Left lung (tissue), 14 donors: ENCODE results near the gene MXRA5. TPM values are rescaled to one million over a fixed set of nuclear protein-coding genes. Genes with fewer than 3 reads are reported as not detected.
A peak's percentile ranks its signal among the peaks of the same experiment; 100 is the strongest.

Experiments
- ATAC-seq: fragments of 200-7000 bp; cut with Tn5 transposase; one replicate; pipeline ENCODE4 v1.9.1; 2020; ENCODE audit warnings: moderate library complexity
- DNase-seq, 4 donors: peaks; one replicate each; pipeline ENCODE4 v3.0.0-alpha.2; 2013 to 2020
- H3K27ac ChIP-seq, 2 donors: fragments of 200-600 bp; sonication (generic) in 1 of 2; one replicate each; pipeline versions ENCODE4 v1.5.0 to v1.8.0; 2020 to 2021
- H3K27me3 ChIP-seq, 2 donors: fragments of 200-600 bp; sonication (generic) in 1 of 2; one replicate each; pipeline versions ENCODE4 v1.5.0 to v1.8.0; 2020 to 2021
- H3K36me3 ChIP-seq, 2 donors: fragments of 200-600 bp; sonication (generic) in 1 of 2; one replicate each; pipeline versions ENCODE4 v1.5.0 to v1.8.0; 2020 to 2021
- H3K4me1 ChIP-seq, 2 donors: fragments of 200-600 bp; one replicate each; pipeline ENCODE4 v1.8.0; 2021
- H3K4me3 ChIP-seq, 2 donors: fragments of 200-600 bp; sonication (generic) in 1 of 2; one replicate each; pipeline versions ENCODE4 v1.5.0 to v1.8.0; 2020 to 2021; ENCODE audit warnings: mild to moderate bottlenecking in 1 of 2
- H3K9me3 ChIP-seq, 2 donors: fragments of 200-600 bp; sonication (generic) in 1 of 2; one replicate each; pipeline versions ENCODE4 v1.5.0 to v1.8.0; 2020 to 2021
- CTCF ChIP-seq, 2 donors: fragments of 200-600 bp; sonication (generic) in 1 of 2; IDR thresholded peaks; one replicate each; pipeline versions ENCODE4 v1.5.0 to v1.8.0; 2021; ENCODE audit warnings: antibody characterized with exemption in 2 of 2
- intact Hi-C, 2 donors: fragments of 100-400 bp; cut with DNase I; formaldehyde crosslinking; loops; one replicate each; pipeline versions ENCODE4 v1.11.2 to v1.14.2; 2022
- long read RNA-seq, 12 donors: library from polyadenylated mRNA in 2 of 12; unstranded in 2 of 12; transcript quantifications; one replicate each; pipeline ENCODE4 v2.0.0 and lab custom pipeline, GENCODE V29; 2019 to 2026
- polyA plus RNA-seq, 6 donors: library from polyadenylated mRNA; unstranded; fragments of 120-200 nt; gene quantifications; one replicate each; pipeline ENCODE4 v1.2.1, GENCODE V29; 2013; ENCODE audit not compliant: insufficient read length in 6 of 6
- total RNA-seq, 2 donors: library from RNA; stranded (reverse); fragmentation: NEBNext Ultra II Directional; extraction: Animal tissue kit (Norgen Biotek cat#: 25700); gene quantifications; one replicate each; pipeline ENCODE4 v1.2.1, GENCODE V29; 2021
- donor health status: DM: no; HTN: yes; CAD: no.
- donor health status: DM: no; HTN: no; CAD: no.

The MXRA5 gene, protein sequence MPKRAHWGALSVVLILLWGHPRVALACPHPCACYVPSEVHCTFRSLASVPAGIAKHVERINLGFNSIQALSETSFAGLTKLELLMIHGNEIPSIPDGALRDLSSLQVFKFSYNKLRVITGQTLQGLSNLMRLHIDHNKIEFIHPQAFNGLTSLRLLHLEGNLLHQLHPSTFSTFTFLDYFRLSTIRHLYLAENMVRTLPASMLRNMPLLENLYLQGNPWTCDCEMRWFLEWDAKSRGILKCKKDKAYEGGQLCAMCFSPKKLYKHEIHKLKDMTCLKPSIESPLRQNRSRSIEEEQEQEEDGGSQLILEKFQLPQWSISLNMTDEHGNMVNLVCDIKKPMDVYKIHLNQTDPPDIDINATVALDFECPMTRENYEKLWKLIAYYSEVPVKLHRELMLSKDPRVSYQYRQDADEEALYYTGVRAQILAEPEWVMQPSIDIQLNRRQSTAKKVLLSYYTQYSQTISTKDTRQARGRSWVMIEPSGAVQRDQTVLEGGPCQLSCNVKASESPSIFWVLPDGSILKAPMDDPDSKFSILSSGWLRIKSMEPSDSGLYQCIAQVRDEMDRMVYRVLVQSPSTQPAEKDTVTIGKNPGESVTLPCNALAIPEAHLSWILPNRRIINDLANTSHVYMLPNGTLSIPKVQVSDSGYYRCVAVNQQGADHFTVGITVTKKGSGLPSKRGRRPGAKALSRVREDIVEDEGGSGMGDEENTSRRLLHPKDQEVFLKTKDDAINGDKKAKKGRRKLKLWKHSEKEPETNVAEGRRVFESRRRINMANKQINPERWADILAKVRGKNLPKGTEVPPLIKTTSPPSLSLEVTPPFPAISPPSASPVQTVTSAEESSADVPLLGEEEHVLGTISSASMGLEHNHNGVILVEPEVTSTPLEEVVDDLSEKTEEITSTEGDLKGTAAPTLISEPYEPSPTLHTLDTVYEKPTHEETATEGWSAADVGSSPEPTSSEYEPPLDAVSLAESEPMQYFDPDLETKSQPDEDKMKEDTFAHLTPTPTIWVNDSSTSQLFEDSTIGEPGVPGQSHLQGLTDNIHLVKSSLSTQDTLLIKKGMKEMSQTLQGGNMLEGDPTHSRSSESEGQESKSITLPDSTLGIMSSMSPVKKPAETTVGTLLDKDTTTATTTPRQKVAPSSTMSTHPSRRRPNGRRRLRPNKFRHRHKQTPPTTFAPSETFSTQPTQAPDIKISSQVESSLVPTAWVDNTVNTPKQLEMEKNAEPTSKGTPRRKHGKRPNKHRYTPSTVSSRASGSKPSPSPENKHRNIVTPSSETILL (N-terminal part only)
- 10 to 100 TPM; 15.5 to 51.7 TPM for total RNA-seq
- 1 to 10 TPM in 1 of 6 donors, under 1 TPM in 5; 0.14 to 1.0 (median 0.58) TPM for polyA plus RNA-seq
- long read RNA-seq, donor 1 = 0 reads
- long read RNA-seq, donor 2 = 0 reads
- long read RNA-seq, donor 3 = 0 reads
- long read RNA-seq, donor 4, partial matches to known transcripts = 2 of 4 reads
- long read RNA-seq, donor 4, other reads (novel, unspliced or antisense) = 2 of 4 reads
- long read RNA-seq, donor 5 = 0 reads
- long read RNA-seq, donor 6 = 0 reads
- long read RNA-seq, donor 7 = 0 reads
- long read RNA-seq, donor 8 = 0 reads
- long read RNA-seq, donor 9 = 0 reads
- long read RNA-seq, donor 10, partial matches to known transcripts = 1 of 1 reads
- long read RNA-seq, donor 10, other reads (novel, unspliced or antisense) = 0 of 1 reads
- long read RNA-seq, donor 11 = 0 reads
- long read RNA-seq, donor 12 = 0 reads

DNA sequence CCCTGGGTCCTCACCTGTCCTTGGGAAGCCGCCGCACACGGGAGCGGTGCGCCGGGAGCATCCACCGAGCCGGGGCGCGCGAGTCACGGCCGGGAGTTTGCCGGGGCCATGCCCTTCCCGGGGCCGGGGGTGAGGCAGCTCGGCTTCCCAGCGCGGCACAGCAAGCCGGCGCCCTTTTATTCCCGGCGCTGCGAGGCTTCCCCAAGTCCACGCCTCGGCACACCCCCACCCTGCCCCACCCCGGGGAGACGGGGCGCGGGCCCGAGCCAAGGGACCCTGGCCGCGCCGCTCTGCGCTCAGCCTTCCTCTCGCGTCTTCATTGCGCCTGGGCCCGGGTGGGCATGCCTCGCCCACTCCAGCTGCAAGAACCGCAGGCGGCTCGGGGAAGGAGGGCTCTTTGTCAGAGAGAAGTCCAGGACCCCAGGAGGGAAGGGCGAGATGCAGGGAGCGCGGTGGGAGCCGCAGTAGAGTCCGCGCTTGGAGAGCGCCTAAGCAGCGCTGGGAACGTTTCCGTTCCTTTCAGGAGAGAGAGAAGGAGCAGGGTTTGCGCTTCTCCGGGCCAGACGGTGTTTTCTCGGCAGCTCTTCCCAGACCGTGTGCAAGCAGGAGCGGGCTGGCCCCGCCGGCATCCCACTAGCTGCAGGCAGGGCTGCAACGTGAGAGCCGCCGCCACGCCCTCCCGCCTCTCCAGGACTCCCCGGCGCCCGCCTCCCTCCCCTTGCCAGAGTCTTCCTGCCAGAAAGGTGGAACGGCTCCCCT, at the start of gene MXRA5:
Gene MXRA5, minus strand, starts transcription at position 152 of the 759 bp plus-strand sequence. CDS start 2,819 bp downstream, outside the sequence.
- H3K27ac ChIP-seq = peak within 1 kb of the TSS in 1 of 2 donors; percentile 68
- H3K4me3 ChIP-seq = peak within 1 kb of the TSS; percentile 16 to 19
- peaks cover 13 to 43% of the 10 kb centered on the region in 2 donors for H3K27me3 ChIP-seq
- H3K36me3 ChIP-seq = no peaks in the 10 kb centered on the region
- no peaks in the 10 kb centered on the region for H3K4me1 ChIP-seq
- ATAC-seq (peak; percentile 51), DNase-seq (peak in 2 of 4 donors; percentile 2 to 3)
- no peaks in the 10 kb centered on the region for H3K9me3 ChIP-seq
- intact Hi-C loops = no loop called here
- no peak for TF ChIP-seq CTCF (IDR thresholded peaks at IDR 0.05)

DNA sequence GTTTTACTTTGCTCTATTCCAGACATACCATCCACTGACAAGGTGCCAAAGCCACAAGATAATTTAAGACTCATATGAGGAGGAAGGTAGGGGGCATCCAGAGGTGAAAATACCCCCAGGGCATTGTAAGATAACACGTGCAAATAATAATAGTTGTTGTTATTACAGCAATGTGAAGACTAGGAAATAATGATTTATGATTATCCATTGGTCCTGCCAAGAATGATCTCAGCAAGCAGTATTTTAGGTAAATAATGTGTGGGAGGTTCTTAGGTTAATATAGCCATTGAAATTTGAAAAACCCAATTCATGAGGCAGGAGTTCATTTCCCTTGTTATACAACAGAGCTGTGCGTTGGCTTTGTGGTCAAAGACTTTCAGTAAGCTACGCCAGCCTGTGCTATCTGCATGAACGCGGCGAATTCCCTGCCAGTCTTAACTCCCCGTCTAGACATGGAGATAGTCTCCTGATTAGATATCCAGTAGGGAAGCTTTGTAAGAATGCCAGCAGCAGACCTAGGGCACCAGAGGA, 47.2 kb upstream of the MXRA5 start:
- Histone ChIP-seq H3K4me3 (no peak overlapping the region), H3K27me3 (no peaks in the 10 kb centered on the region), H3K4me1 (no peaks in the 10 kb centered on the region), H3K27ac (no peak overlapping the region), H3K36me3 (no peaks in the 10 kb centered on the region), H3K9me3 (no peaks in the 10 kb centered on the region)
- TF ChIP-seq CTCF (IDR thresholded peaks at IDR 0.05) = no peak
- ATAC-seq = no peak
- DNase-seq = no peak
- intact Hi-C loops = no loop called here

GRCh38 chrX:3393178-3393577, 46.7 kb upstream of the MXRA5 start:
- no peaks in the 10 kb centered on the region for H3K4me1 ChIP-seq
- no peak for TF ChIP-seq CTCF (IDR thresholded peaks at IDR 0.05)
- DNase-seq (no peak), ATAC-seq (no peak)
- no peaks in the 10 kb centered on the region for H3K36me3 ChIP-seq
- H3K4me3 ChIP-seq = no peak overlapping the region
- H3K27me3 ChIP-seq = no peaks in the 10 kb centered on the region
- H3K9me3 ChIP-seq = no peaks in the 10 kb centered on the region
- intact Hi-C loops = no loop called here
- H3K27ac ChIP-seq = no peak overlapping the region

DNA sequence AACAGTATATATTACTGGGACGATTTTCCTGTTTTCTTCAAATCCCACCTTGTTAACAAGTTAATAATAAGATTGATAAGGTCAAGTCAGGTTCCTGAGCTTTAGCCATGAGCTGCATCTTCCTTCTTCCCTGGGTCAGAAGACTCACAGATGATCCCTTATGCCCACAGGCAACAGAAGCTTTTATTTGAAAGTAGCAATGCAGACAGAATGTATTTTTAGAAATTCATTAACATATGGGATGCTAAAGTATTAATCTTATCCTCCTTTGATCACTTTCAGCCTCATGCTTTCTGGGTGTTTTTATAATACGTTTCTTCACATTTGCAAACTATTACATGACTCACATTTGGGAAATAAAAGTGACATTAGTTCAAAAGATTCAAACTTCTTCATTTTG, 42.0 kb upstream of the MXRA5 start:
- H3K27me3 ChIP-seq = no peaks in the 10 kb centered on the region
- no peaks in the 10 kb centered on the region for H3K9me3 ChIP-seq
- H3K4me3 ChIP-seq = no peak overlapping the region
- no peak for ATAC-seq
- TF ChIP-seq CTCF (IDR thresholded peaks at IDR 0.05) = no peak
- H3K36me3 ChIP-seq = no peaks in the 10 kb centered on the region
- no peak for DNase-seq
- H3K27ac ChIP-seq = no peak overlapping the region
- H3K4me1 ChIP-seq = no peaks in the 10 kb centered on the region
- intact Hi-C loops = no loop called here
